Fibroblast of peridontal ligament (primary cell): ENCODE measurements around the gene LHFPL6.

Source experiments
- DNase-seq: peaks from one replicate; pipeline ENCODE4 v3.0.0-alpha.2; 2010; ENCODE audit errors: extremely low read depth

The LHFPL6 gene

GRCh38 chr13:39596176-39596575, 6.8 kb downstream of the LHFPL6 start:
- no peak for DNase-seq

DNA sequence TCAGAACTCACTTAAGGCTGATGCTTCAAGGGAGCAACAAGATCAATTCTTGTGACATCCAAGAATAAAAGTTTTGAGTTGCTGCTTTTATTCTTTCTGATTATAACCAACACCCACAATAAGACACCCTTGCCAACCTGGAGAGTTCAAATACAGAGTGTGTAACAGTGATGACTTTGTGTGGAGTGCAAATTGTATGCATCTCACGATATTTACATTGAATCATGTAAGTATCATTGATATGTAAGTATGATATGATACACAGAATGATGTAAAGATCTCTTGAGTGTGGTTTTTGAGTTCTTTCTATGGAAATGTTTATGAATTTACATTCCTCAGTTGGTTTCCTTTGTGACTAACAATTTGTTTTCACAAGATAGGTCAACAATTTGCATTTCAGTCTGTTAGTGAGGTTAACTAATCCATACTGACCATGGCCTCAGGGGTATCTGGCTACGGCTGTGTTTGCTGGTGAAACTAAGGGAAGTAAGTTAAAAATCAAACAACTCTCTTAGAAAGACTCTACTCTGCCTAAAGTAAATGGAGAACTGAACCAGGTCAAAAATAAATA, 12.4 kb downstream of the LHFPL6 start:
- no peak for DNase-seq

GRCh38 chr13:39588384-39588783, 14.6 kb downstream of the LHFPL6 start:
- DNase-seq = no peak

DNA sequence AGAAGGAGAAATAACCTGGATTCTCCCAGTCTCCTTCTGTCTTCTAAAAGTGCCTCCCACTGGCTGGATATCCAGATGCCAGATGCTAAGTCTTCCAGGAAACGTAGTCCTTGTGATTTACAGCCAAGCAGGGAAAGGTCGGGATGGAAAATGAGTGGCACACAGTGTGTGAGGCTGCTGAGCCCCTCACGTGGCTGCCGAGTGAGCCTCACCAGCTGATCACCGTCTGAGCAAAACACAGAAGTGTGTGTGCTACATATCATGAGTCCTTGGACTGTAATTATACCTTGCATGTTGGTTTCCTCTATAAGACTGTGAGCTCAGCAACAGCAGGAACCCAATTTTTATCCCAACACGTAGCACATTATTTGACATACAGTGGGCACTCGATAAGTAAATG, 15.1 kb downstream of the LHFPL6 start:
- no peak for DNase-seq

GRCh38 chr13:39586958-39587605, 15.9 kb downstream of the LHFPL6 start:
- no peak for DNase-seq

DNA sequence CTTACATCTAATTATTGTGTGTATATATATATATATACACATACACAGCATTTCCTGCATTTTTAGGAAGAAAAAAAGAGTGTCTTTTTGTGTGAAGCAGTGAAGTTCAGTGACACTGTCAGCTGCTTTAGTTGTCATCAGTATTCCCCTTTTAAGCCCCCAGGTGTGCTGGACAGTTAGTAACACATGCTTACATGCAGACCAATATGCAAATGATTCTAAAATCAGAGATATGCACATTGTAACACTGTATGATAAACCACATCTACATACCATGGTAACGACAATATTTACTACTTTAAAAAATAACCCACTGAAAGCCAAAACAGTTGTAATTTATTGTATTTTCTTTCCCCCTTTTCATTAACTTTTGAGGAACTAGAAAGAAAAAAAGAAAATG, 16.8 kb downstream of the LHFPL6 start:
- no peak for DNase-seq

GRCh38 chr13:39585219-39585618, 17.8 kb downstream of the LHFPL6 start:
- DNase-seq = no peak

GRCh38 chr13:39580881-39581575, 22.0 kb downstream of the LHFPL6 start:
- DNase-seq = no peak

- no peak for DNase-seq
These were observed 24.1 kb downstream of the LHFPL6 start for GRCh38 chr13:39578821-39579291.

GRCh38 chr13:39577838-39578491, 25.0 kb downstream of the LHFPL6 start:
- no peak for DNase-seq

GRCh38 chr13:39577203-39577602, 25.8 kb downstream of the LHFPL6 start:
- DNase-seq = no peak

- no peak for DNase-seq
These were observed 27.3 kb downstream of the LHFPL6 start for GRCh38 chr13:39575641-39576238.

DNA sequence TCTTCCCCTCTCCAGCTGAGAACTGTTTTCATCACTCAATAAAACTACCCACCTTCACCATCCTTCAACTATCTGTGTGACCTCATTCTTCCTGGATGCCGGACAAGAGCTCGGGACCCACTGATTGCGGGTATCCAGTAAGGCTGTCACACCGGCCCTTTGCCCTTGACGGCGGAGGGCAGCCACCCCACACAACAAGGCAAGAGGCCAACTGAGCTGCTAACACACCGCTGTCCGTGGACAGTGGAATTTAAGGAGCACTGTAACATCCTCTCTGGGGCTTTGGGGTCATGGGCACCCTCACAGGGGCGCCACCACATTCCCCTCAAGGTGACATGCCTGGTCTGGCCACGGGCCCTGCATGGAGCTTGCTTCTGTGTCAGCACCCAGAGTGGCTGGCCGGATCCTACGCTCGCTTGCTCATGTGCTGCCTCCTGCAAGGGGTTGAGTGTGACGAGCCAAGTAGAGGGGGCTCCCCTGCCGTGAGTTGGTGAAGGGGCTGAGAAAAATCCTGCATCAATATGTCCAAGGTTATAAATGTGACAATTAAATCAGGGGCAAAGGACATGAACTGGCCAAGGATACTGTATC, 31.4 kb downstream of the LHFPL6 start:
- no peak for DNase-seq

- no peak for DNase-seq
These were observed 35.4 kb downstream of the LHFPL6 start for GRCh38 chr13:39567569-39567968.

DNA sequence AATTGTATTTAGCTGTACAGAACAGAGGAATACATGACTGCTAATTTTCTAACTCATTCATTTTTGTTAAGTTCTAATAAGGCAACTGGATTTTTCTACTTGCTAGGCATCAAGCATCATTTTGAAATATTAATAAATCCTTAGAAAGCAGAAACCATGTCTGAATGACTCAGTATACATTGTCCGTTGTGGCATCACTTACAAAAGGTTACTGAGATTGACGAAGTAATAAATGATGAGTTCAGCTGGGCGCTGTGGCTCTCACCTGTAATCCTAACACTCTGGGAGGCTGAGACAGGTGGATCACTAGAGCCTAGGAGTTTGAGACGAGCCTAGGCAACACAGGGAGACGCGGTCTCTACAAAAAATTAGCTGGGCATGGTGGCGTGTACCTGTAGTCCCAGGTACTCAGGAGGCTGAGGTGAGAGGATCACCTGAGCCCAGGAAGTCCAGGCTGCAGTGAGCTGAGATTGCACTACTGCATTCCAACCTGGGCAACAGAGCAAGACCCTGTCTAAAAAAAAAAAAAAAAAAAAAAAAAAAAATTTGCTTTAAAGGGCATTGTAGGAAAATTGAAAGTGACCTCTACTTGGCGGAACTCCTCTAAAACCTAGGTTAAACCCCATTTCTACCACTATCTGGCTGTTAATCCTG, 36.6 kb downstream of the LHFPL6 start:
- no peak for DNase-seq

DNA sequence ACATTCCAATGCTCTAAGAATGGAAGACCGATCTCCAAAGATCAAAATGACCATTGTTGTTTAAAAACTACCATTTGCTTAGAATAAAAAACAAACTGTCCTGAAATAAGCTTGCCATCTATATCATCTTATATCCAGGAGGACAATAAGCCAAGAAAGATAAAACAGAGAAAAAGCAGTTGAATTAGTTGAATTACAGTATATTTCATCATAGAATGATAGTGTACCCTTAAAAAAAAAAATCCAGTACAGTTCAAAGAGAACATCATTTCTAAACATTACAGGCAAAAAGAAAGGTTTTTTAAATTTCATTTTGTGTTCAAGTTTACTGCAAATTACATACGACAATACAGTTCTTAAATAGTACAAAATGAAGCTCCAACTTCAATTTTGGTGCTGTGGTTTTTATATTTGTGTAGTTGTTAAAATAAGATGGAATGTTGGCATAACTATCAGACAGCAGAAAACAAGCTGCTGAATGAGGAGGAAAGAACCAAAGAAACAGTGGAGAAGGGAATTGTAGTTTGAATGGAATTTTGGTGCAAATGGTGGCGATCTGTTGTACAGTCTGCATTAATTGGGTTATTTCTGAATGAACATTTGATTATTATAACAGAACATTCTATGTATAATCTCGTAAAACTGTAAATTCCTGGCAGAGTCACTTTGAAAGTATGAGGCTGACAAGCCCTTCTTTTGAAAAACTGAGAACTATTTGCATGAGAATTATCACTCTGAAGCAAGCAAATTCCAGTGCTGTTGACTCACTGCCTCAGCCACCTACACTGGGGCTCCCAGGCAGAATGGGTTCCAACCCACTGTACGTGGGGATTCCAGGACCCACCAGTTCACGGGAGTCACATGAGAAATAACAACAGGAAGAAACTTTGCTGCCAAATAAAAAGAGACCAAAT, 37.7 kb downstream of the LHFPL6 start:
- peak; percentile 89 for DNase-seq

GRCh38 chr13:39563470-39563735, 39.6 kb downstream of the LHFPL6 start:
- DNase-seq = no peak

DNA sequence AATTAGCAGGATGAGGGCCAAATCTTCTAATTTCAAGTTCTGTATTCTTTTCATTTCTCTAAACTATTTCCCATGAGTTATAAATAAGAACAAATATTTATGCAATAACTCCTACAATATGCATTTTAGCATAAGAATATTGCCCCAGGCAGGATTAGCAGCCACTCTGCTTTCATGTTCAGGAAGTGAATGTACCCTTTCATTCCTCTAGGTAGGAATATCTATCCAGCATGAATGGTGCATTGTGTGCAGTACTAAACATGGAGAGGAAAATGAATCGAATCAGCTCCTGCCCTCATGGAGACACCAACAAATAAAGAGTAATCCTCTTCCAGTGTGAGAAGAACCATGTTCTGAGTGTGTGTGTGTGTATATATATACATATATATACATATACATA, 41.0 kb downstream of the LHFPL6 start:
- no peak for DNase-seq

GRCh38 chr13:39559847-39560246, 43.1 kb downstream of the LHFPL6 start:
- no peak for DNase-seq

- DNase-seq = no peak
These were observed 45.6 kb downstream of the LHFPL6 start for GRCh38 chr13:39557285-39557955.
